Endothelial cell of umbilical vein (primary cell): ENCODE results near the gene CATSPER4. TPM values are rescaled to one million over a fixed set of nuclear protein-coding genes. Genes with fewer than 3 reads are reported as not detected.

Source experiments
- BruUV-seq: library from RNA; stranded (reverse); fragments of 400-500 nt; replicated peaks from 2 replicates; lab custom pipeline; 2021; lab: Mats Ljungman, UMichigan
- CTCF ChIA-PET: fragments of 300-600, 350-600 bp; sonication (Branson Sonifier 250); formaldehyde crosslinking; loops from one replicate; lab custom pipeline; 2021; ENCODE audit warnings: antibody characterized with exemption, inconsistent platforms; lab: Charles Lee
- POLR2A ChIA-PET: fragments of 300-600, 350-600 bp; sonication (Branson Sonifier 250); formaldehyde crosslinking; loops from one replicate; lab custom pipeline; 2021; ENCODE audit warnings: antibody characterized with exemption, inconsistent platforms; lab: Charles Lee
- DNase-seq: peaks from one replicate; pipeline ENCODE4 v3.0.0-alpha.2; 2011; ENCODE audit warnings: low read depth, low spot score
- FAIRE-seq: peaks from 2 replicates; lab custom pipeline; 2011; peaks lifted over from hg19 to GRCh38; lab: Jason Lieb, UNC
- H2AFZ ChIP-seq: 2 replicates; pipeline ENCODE4 v1.6.0; 2012; ENCODE audit warnings: low read depth, low read length, control low read depth, inconsistent platforms
- H3K27ac ChIP-seq: 2 replicates; pipeline ENCODE4 v1.5.1; 2011; ENCODE audit warnings: low read depth, mild to moderate bottlenecking, control low read depth, low read length, moderate library complexity; ENCODE audit not compliant: insufficient read depth
- H3K27me3 ChIP-seq, 2 experiments: 2 replicates each; pipeline versions ENCODE4 v1.6.0 to v1.6.1; 2011; ENCODE audit warnings: low read length in 2 of 2, mixed read lengths in 1 of 2; ENCODE audit not compliant: control insufficient read depth in 2 of 2, insufficient read depth in 2 of 2
- H3K36me3 ChIP-seq, 2 experiments: 2 replicates in 1 of 2; 3 replicates in 1 of 2; pipeline ENCODE4 v1.5.1; 2011; ENCODE audit warnings: low read length in 2 of 2, mild to moderate bottlenecking in 1 of 2, moderate library complexity in 1 of 2; ENCODE audit not compliant: control insufficient read depth in 2 of 2, insufficient read depth in 2 of 2; ENCODE audit errors: extremely low read depth in 1 of 2
- H3K4me1 ChIP-seq: 3 replicates; pipeline ENCODE4 v1.5.1; 2011; ENCODE audit warnings: mild to moderate bottlenecking, low read length; ENCODE audit not compliant: control insufficient read depth, insufficient read depth; ENCODE audit errors: extremely low read depth
- H3K4me2 ChIP-seq: 2 replicates; pipeline ENCODE4 v1.6.1; 2011; ENCODE audit warnings: low read length, control low read depth, mixed read lengths; ENCODE audit not compliant: insufficient read depth
- H3K4me3 ChIP-seq, 3 experiments: fragments of 200-600 bp in 1 of 3; sonication (generic), shearing (Covaris generic) in 1 of 3; replicated peaks in 1 of 3; 2 replicates each; pipeline ENCODE4 v1.5.1; 2011 to 2016; ENCODE audit warnings: control low read depth in 3 of 3, low read length in 3 of 3, mild to moderate bottlenecking in 2 of 3, inconsistent platforms in 1 of 3, low read depth in 1 of 3, moderate library complexity in 1 of 3; ENCODE audit not compliant: insufficient read depth in 1 of 3
- H3K79me2 ChIP-seq: 2 replicates; pipeline ENCODE4 v1.6.0; 2012; ENCODE audit warnings: low read length, inconsistent platforms; ENCODE audit not compliant: control insufficient read depth, insufficient read depth
- H3K9ac ChIP-seq: replicated peaks from 2 replicates; pipeline ENCODE3; 2011; ENCODE audit warnings: low read length, control low read depth; ENCODE audit not compliant: insufficient read depth; ENCODE audit errors: extremely low read depth
- H3K9me1 ChIP-seq: replicated peaks from 3 replicates; pipeline ENCODE4 v1.6.0; 2011; ENCODE audit warnings: mild to moderate bottlenecking, low read length; ENCODE audit not compliant: control insufficient read depth, insufficient read depth; ENCODE audit errors: extremely low read depth
- H3K9me3 ChIP-seq: replicated peaks from 2 replicates; pipeline ENCODE4 v1.5.1; 2012; ENCODE audit warnings: low read length, inconsistent platforms; ENCODE audit not compliant: control insufficient read depth, insufficient read depth
- H4K20me1 ChIP-seq: replicated peaks from 2 replicates; pipeline ENCODE3; 2011; ENCODE audit warnings: mild to moderate bottlenecking, low read length; ENCODE audit not compliant: control insufficient read depth, insufficient read depth; ENCODE audit errors: extremely low read depth
- EZH2 ChIP-seq: IDR thresholded peaks from 2 replicates; pipeline ENCODE4 v1.6.1; 2012; ENCODE audit warnings: borderline replicate concordance, low read depth, mild to moderate bottlenecking, moderate library complexity, low read length, inconsistent platforms; ENCODE audit not compliant: severe bottlenecking
- FOS ChIP-seq: IDR thresholded peaks from 2 replicates; pipeline ENCODE4 v1.6.1; 2011; ENCODE audit warnings: mild to moderate bottlenecking, low read length, moderate library complexity, borderline replicate concordance; ENCODE audit not compliant: insufficient read depth
- GATA2 ChIP-seq: IDR thresholded peaks from 2 replicates; pipeline ENCODE4 v1.7.0; 2011; ENCODE audit warnings: low read depth, mild to moderate bottlenecking, moderate library complexity, mixed read lengths, low read length; ENCODE audit not compliant: insufficient read length, insufficient read depth
- JUN ChIP-seq: IDR thresholded peaks from 2 replicates; pipeline ENCODE4 v1.6.1; 2011; ENCODE audit warnings: borderline replicate concordance, low read depth; ENCODE audit not compliant: insufficient read length, insufficient read depth
- MYC ChIP-seq: IDR thresholded peaks from one replicate; pipeline ENCODE4 v1.6.1; 2011; ENCODE audit warnings: mild to moderate bottlenecking, low read depth, low read length
- POLR2A ChIP-seq: IDR thresholded peaks from 2 replicates; pipeline ENCODE4 v1.6.1; 2012; ENCODE audit warnings: low read depth, mild to moderate bottlenecking, control low read depth, low read length
- POLR2AphosphoS5 ChIP-seq: IDR thresholded peaks from 2 replicates; pipeline ENCODE4 v1.6.1; 2012; ENCODE audit warnings: low read depth, mild to moderate bottlenecking, control low read depth, low read length, moderate library complexity; ENCODE audit not compliant: insufficient read depth
- dilution Hi-C: fragments of 300-500 bp; cut with MboI; formaldehyde crosslinking; loops from one replicate; pipeline ENCODE4 v1.15.0; 2019; ENCODE audit warnings: low sequenced_read_pairs; ENCODE audit not compliant: extremely low pct_ligation_motif_present
- intact Hi-C: fragments of 100-400 bp; cut with micrococcal nuclease; formaldehyde crosslinking; loops from one replicate; pipeline ENCODE4 v1.10.0; 2022
- polyA plus RNA-seq, 4 experiments: library from polyadenylated mRNA; depleted of rRNA in 3 of 4; stranded (reverse) in 3 of 4; unstranded in 1 of 4; fragments of >200 nt; gene quantifications; 2 replicates each; pipeline versions ENCODE4 v1.2.1 to v1.2.3, GENCODE V29; 2011 to 2012; ENCODE audit warnings: missing spikeins in 1 of 4
- total RNA-seq: library from RNA; stranded (reverse); gene quantifications from 2 replicates; pipeline ENCODE4 v1.2.3, GENCODE V29; 2021
- TF ChIP-seq, protein P1 (sequence below): IDR thresholded peaks from 2 replicates; pipeline ENCODE4 v1.6.1; 2011; ENCODE audit not compliant: insufficient read depth, insufficient read length
- TF ChIP-seq, protein P2 (sequence below), 2 donors: IDR thresholded peaks; 1 replicate in 1 of 2; 2 replicates in 1 of 2; pipeline ENCODE4 v1.5.1; 2011; ENCODE audit warnings: low read length in 2 of 2, mild to moderate bottlenecking in 2 of 2, moderate library complexity in 2 of 2, control low read depth in 1 of 2, inconsistent platforms in 1 of 2, low read depth in 1 of 2; ENCODE audit not compliant: insufficient read depth in 1 of 2; ENCODE audit errors: extremely low read depth in 1 of 2

The CATSPER4 gene
- total and polyA plus RNA-seq, 2 donors (not counting 3 experiments of a cell fraction or from before 2014, with no cell fraction given): not detected

DNA sequence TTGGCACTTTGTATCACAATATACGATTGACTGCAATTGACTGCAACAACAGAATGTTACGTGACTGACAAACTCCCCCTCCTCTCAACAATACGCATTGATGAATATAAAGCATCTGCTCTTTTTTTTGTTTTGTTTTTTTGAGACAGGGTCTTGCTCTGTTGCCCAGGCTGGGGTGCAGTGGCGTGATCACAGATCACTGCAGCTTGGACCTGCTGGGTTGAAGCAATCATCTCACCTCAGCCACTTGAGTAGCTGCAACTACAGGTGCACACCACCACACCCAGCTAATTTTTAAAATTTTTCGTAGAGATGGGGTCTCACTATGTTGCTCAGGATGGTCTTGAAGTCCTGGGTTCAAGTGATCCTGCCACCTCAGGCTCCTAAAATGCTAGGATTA is 22.3 kb downstream of the CATSPER4 start:
- intact Hi-C loops (no loop called here), dilution Hi-C loops (no loop called here)
- ChIA-PET POLR2A (no interaction called here), CTCF (interaction anchor here (1.5 kb wide), 1 partner anchor 21 kb away, joined by 6 read pairs; the partner anchor contains the start of gene CEP85)
- Histone ChIP-seq H3K9ac (no peak overlapping the region), H3K27me3 (peaks cover 6 to 8% of the 10 kb centered on the region in 2 experiments), H3K4me2 (no peak overlapping the region), H3K4me1 (no peaks in the 10 kb centered on the region), H3K79me2 (no peaks in the 10 kb centered on the region), H4K20me1 (no peaks in the 10 kb centered on the region), H3K4me3 (no peak overlapping the region), H3K9me3 (no peaks in the 10 kb centered on the region), H3K9me1 (no peaks in the 10 kb centered on the region), H3K36me3 (no peaks in the 10 kb centered on the region), H2AFZ (no peak overlapping the region), H3K27ac (no peak overlapping the region)
- DNase-seq: no peak
- TF ChIP-seq FOS (no peak), GATA2 (no peak), JUN (no peak), POLR2A (no peak), POLR2AphosphoS5 (no peak), EZH2 (no peak), MYC (no peak)
- TF ChIP-seq, protein P1, sequence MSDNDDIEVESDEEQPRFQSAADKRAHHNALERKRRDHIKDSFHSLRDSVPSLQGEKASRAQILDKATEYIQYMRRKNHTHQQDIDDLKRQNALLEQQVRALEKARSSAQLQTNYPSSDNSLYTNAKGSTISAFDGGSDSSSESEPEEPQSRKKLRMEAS: no peak
- TF ChIP-seq, protein P2, sequence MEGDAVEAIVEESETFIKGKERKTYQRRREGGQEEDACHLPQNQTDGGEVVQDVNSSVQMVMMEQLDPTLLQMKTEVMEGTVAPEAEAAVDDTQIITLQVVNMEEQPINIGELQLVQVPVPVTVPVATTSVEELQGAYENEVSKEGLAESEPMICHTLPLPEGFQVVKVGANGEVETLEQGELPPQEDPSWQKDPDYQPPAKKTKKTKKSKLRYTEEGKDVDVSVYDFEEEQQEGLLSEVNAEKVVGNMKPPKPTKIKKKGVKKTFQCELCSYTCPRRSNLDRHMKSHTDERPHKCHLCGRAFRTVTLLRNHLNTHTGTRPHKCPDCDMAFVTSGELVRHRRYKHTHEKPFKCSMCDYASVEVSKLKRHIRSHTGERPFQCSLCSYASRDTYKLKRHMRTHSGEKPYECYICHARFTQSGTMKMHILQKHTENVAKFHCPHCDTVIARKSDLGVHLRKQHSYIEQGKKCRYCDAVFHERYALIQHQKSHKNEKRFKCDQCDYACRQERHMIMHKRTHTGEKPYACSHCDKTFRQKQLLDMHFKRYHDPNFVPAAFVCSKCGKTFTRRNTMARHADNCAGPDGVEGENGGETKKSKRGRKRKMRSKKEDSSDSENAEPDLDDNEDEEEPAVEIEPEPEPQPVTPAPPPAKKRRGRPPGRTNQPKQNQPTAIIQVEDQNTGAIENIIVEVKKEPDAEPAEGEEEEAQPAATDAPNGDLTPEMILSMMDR (IDR thresholded peaks at IDR 0.05; ENCODE audit: extremely low read depth in 1 of 2, insufficient read depth in 1 of 2, low read depth in 1 of 2, low read length in 2 of 2): no peak
- no peak for FAIRE-seq
- BruUV-seq: no TSS peak
